ENCODE measurements around the gene GBE1. TPM values are rescaled to one million over a fixed set of nuclear protein-coding genes. Genes with fewer than 3 reads are reported as not detected.

The GBE1 gene
- total and polyA plus RNA-seq, 2 experiments from 2014 or later, result 27.2 to 71.2 TPM

DNA sequence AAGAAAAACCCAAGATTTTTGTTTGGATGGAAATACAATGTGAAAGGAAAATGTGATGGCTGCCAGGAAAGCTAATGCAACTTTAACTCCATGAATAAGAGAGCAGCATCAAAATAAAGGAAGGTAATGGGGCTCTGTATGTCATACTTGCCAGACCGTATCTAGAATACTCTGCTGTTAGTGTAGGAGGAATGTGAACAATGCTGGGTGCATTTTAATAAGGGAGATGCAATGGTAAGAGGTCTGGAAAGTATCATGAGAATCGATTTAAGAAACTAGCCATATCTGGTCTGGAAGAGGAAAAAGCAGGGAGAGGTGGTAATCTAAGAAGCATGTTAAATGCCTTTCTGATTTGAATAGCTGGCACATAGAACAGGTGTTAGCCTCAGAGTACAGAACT is 239.6 kb downstream of the GBE1 start:
- H3K27ac ChIP-seq, result no peak overlapping the region
- H3K4me3 ChIP-seq, result no peak overlapping the region
- no peaks in the 10 kb centered on the region for H3K36me3 ChIP-seq
- no peak for TF ChIP-seq CTCF (IDR thresholded peaks at IDR 0.05; ENCODE audit: low read depth, low read length)
- H3K4me1 ChIP-seq (ENCODE audit: low read depth), result no peaks in the 10 kb centered on the region
- DNase-seq (ENCODE audit: low read depth in 1 of 2, low spot score in 1 of 2), result peak in 1 of 2 donors; percentile 3
- no peaks in the 10 kb centered on the region for H3K27me3 ChIP-seq
- H3K9me3 ChIP-seq (ENCODE audit: low read depth), result no peaks in the 10 kb centered on the region

DNA sequence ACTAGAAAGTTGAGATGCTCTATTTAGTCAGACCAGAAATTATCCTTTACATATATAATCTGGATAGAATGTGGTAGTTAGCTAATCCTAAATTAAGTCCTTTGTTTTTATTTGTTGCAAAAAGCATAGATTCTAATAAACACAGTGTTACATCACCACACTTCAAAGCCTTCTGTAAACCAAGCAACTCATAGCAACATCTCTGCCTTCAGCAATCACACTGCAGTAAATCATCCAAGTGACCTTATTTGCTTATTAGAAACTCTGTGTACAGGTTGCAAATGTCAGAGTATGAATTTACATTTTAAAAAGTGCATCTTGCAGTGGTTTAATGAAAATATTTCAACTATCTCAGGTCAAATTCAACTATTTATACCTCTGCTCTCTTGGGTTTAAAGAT is 242.5 kb downstream of the GBE1 start:
- TF ChIP-seq CTCF (IDR thresholded peaks at IDR 0.05; ENCODE audit: low read depth, low read length), result no peak
- no peak overlapping the region for H3K4me3 ChIP-seq
- no peaks in the 10 kb centered on the region for H3K27me3 ChIP-seq
- DNase-seq (ENCODE audit: low read depth in 1 of 2, low spot score in 1 of 2), result no peak
- H3K27ac ChIP-seq, result no peak overlapping the region
- no peaks in the 10 kb centered on the region for H3K9me3 ChIP-seq (ENCODE audit: low read depth)
- H3K36me3 ChIP-seq, result no peaks in the 10 kb centered on the region
- peaks cover under 1% of the 10 kb centered on the region for H3K4me1 ChIP-seq (ENCODE audit: low read depth)

- H3K4me3 ChIP-seq, result no peak overlapping the region
- no peak for DNase-seq (ENCODE audit: low read depth in 1 of 2, low spot score in 1 of 2)
- no peak for TF ChIP-seq CTCF (IDR thresholded peaks at IDR 0.05; ENCODE audit: low read depth, low read length)
- no peaks in the 10 kb centered on the region for H3K9me3 ChIP-seq (ENCODE audit: low read depth)
- no peak overlapping the region for H3K27ac ChIP-seq
- H3K4me1 ChIP-seq (ENCODE audit: low read depth), result peaks cover 4% of the 10 kb centered on the region
- H3K36me3 ChIP-seq, result no peaks in the 10 kb centered on the region
- no peaks in the 10 kb centered on the region for H3K27me3 ChIP-seq
Measured at GRCh38 chr3:81516042-81516441, 245.4 kb downstream of the GBE1 start.

GRCh38 chr3:81513591-81513990 is 247.9 kb downstream of the GBE1 start:
- H3K9me3 ChIP-seq (ENCODE audit: low read depth), result no peaks in the 10 kb centered on the region
- H3K4me1 ChIP-seq (ENCODE audit: low read depth), result peaks cover 4% of the 10 kb centered on the region
- H3K27me3 ChIP-seq, result no peaks in the 10 kb centered on the region
- no peak overlapping the region for H3K27ac ChIP-seq
- no peak for TF ChIP-seq CTCF (IDR thresholded peaks at IDR 0.05; ENCODE audit: low read depth, low read length)
- H3K36me3 ChIP-seq, result no peaks in the 10 kb centered on the region
- DNase-seq (ENCODE audit: low read depth in 1 of 2, low spot score in 1 of 2), result no peak
- H3K4me3 ChIP-seq, result no peak overlapping the region

- no peaks in the 10 kb centered on the region for H3K27me3 ChIP-seq
- H3K27ac ChIP-seq, result no peak overlapping the region
- H3K4me1 ChIP-seq (ENCODE audit: low read depth), result no peaks in the 10 kb centered on the region
- no peaks in the 10 kb centered on the region for H3K9me3 ChIP-seq (ENCODE audit: low read depth)
- DNase-seq (ENCODE audit: low read depth in 1 of 2, low spot score in 1 of 2), result no peak
- H3K36me3 ChIP-seq, result no peaks in the 10 kb centered on the region
- no peak for TF ChIP-seq CTCF (IDR thresholded peaks at IDR 0.05; ENCODE audit: low read depth, low read length)
- H3K4me3 ChIP-seq, result no peak overlapping the region
Measured at GRCh38 chr3:81503026-81503425, 258.4 kb downstream of the GBE1 start.

GRCh38 chr3:81502236-81502635 is 259.2 kb downstream of the GBE1 start:
- DNase-seq (ENCODE audit: low read depth in 1 of 2, low spot score in 1 of 2), result peak in 1 of 2 donors; percentile 25
- no peaks in the 10 kb centered on the region for H3K9me3 ChIP-seq (ENCODE audit: low read depth)
- H3K4me3 ChIP-seq, result no peak overlapping the region
- H3K27ac ChIP-seq, result no peak overlapping the region
- no peaks in the 10 kb centered on the region for H3K36me3 ChIP-seq
- no peaks in the 10 kb centered on the region for H3K27me3 ChIP-seq
- no peaks in the 10 kb centered on the region for H3K4me1 ChIP-seq (ENCODE audit: low read depth)
- no peak for TF ChIP-seq CTCF (IDR thresholded peaks at IDR 0.05; ENCODE audit: low read depth, low read length)

All from cardiac muscle cell (in vitro differentiated cells and primary cell).